C4-2B (cell line): ENCODE data around the gene GIPC2.

Source experiments
- H3K27ac ChIP-seq: fragments of 450-650 bp; 2 replicates; pipeline ENCODE4 v1.5.1; 2017
- CTCF ChIP-seq: fragments of 450-650 bp; conservative IDR thresholded peaks from 2 replicates; pipeline ENCODE4 v1.5.1; 2017; ENCODE audit warnings: mild to moderate bottlenecking
- ZFX ChIP-seq: fragments of 450-650 bp; IDR thresholded peaks from 2 replicates; pipeline ENCODE4 v1.6.1; 2017

Gene GIPC2

GRCh38 chr1:78090472-78091133 is 44.8 kb downstream of the GIPC2 start:
- H3K27ac ChIP-seq: no peak overlapping the region
- TF ChIP-seq CTCF (no peak), ZFX (no peak)

- TF ChIP-seq ZFX (no peak), CTCF (no peak)
- no peak overlapping the region for H3K27ac ChIP-seq
Measured at GRCh38 chr1:78091215-78091813, 45.5 kb downstream of the GIPC2 start.

GRCh38 chr1:78091886-78092285 is 46.1 kb downstream of the GIPC2 start:
- no peak overlapping the region for H3K27ac ChIP-seq
- TF ChIP-seq ZFX (no peak), CTCF (no peak)

GRCh38 chr1:78092643-78093042 is 46.9 kb downstream of the GIPC2 start:
- H3K27ac ChIP-seq: no peak overlapping the region
- TF ChIP-seq CTCF (no peak), ZFX (no peak)

- no peak overlapping the region for H3K27ac ChIP-seq
- no peak for TF ChIP-seq CTCF
- TF ChIP-seq ZFX: no peak
Measured at GRCh38 chr1:78093560-78093959, 47.8 kb downstream of the GIPC2 start.

GRCh38 chr1:78094639-78095038 is 48.9 kb downstream of the GIPC2 start:
- TF ChIP-seq CTCF: no peak
- H3K27ac ChIP-seq: no peak overlapping the region

GRCh38 chr1:78095593-78095992 is 49.8 kb downstream of the GIPC2 start:
- no peak overlapping the region for H3K27ac ChIP-seq
- no peak for TF ChIP-seq ZFX
- no peak for TF ChIP-seq CTCF
